Body of pancreas (tissue), 4 donors: ENCODE measurements around the gene CTSK.
"Not testable (repeated sequence)": the region's sequence is repeated elsewhere in the genome, so short reads cannot be mapped to it uniquely, and the experiment has no call there.

Experiments used
- CTCF ChIP-seq, 7 experiments: fragments of 450-650 bp in 4 of 7; fragments of 200-600 bp in 3 of 7; sonication (generic) in 3 of 7; IDR thresholded peaks; one replicate each; pipeline ENCODE4 v1.5.1; 2016 to 2019; ENCODE audit warnings: antibody characterized with exemption in 7 of 7
- POLR2A ChIP-seq, 3 donors: fragments of 450-650 bp; IDR thresholded peaks; one replicate each; pipeline ENCODE4 v1.6.1; 2016; ENCODE audit warnings: antibody characterized with exemption in 3 of 3, mild to moderate bottlenecking in 2 of 3

GRCh38 chr1:150775931-150776505 lies 32.0 kb downstream of the CTSK start:
- not testable (repeated sequence) for TF ChIP-seq POLR2A, CTCF (IDR thresholded peaks at IDR 0.05)
